HG02588 (cell line): ENCODE measurements around the gene CDK18.

Source experiments
- ATAC-seq: cut with Tn5 transposase; IDR thresholded peaks from one replicate; pipeline ENCODE4 v1.9.1; 2021; ENCODE audit warnings: mild to moderate bottlenecking, moderate library complexity; ENCODE audit not compliant: unreplicated experiment

CDK18 gene

DNA sequence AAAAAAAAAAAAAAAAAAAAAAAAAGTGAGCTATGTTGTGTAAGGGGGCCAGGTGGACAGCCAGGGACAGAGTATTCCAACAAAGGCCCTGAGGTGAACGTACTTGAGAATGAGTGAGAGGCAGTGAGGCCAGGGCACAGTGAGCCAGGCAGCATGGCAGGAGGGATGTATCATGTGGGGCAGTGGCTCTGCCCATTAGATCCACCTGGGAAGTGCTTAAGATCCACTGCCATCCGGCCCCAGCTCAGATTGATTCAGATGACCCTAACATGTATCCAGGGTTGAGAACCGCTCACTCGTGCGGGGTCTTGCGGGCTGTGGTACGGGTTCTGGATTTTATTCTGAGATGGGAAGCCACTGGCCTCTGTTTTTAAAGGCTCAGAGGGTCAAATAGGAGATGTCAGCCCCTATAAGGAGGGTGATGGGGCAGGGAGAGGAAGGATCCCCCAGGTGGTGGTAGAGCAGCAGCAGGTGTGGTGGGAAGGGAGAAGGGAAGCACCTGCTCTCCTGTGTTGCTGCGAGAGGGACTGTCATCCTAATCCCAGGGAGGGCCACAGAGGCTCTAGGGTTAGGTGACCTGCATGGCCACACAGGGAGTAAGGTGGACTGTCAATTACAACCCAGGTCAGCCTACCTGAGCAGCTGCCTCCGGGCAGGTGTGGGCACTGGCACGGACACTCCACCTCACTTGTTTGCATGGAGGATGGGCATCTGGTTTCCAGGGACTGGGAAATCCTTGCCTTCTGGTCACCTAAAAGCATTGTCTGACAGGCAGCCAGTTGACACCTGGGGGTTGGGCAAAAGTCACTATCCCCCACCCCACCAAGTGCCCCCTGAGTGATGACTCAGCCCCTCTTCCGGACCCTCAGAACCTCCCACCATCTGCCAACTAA, 31.6 kb downstream of the CDK18 start:
- ATAC-seq: no peak

DNA sequence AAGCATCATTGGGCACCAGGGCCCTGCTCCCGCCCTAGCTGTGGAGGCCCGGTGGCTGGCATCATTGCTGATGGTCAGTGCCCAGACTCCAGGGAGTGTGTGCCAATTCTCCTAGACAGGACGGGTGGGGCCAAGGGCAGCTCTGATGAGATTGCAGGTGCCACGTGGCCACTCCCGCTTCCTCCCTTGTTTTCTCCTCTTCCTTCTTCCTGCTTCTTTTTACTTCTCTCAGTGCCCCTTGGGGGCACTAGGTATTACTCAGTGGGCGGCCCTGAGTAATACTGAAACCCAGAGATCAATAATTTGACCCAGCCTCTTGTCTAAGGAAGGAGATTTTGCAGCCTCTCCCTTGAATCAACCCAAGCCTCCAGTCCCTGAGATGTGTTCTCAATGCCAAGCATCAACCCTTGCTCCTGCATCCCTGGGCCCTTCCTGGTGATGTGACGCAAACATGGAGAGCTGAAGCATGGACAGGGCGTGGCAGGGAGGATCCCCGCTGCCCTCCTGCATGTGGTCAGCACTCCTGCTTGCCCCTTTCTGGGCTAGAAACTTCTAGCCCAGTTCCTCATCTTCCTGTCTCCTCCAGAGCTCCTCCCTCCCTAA, 32.4 kb downstream of the CDK18 start:
- no peak for ATAC-seq

DNA sequence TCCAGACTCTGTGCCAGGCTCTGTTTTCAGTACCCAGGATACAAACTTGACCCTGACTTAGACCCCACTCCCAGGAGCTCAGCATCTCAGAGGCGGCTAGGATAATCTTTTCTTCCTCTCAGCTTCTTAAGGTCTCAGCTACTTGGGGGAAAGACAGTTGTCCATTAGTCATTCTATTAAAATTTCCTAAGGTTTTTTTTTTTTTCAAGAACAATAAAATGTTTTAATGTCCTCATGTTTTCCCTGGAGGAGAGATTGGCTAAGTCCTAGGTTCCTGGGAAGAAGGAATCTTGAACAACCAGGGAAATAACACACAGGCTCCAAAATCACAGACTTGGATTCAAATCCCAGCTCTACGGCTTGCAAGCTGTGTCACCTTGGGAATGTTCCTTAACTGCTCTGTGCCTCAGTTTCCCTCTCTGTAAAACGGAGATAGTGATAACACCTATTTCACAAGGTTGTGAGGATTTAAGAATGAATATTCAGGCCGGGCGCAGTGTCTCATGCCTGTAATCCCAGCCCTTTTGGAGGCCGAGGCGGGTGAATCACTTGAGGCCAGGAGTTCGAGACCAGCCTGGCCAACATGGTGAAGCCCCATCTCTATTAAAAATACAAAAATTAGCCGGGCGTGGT, 33.0 kb downstream of the CDK18 start:
- ATAC-seq: no peak

DNA sequence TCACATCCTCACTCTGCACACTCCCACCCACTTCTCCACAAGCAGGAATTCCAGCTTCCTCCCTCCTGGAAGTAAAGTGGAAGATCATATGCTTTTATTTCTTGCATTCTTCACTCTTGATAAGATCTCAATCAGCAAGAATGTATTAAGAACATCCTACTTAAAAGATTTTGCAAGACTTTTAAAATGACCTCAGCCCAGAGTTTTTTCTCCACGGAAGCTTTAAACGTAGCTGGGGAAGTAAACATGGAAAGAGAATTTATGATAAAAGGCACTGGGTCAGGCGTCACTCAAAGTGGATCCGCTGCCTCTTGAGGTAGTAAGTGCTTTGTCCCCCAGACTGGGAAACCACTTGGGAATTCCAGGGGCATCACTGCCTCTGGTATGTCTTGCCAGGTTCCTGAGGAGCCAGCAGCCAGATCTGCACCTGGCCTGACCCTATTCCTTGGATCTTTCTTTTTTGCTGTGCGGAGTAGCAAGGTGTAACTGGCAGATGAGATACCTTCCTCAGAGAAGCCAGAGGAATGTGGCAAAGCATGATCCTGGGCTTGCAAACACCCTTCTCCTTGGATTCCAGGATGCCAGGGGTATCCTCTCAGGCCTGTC, 33.9 kb downstream of the CDK18 start:
- no peak for ATAC-seq

DNA sequence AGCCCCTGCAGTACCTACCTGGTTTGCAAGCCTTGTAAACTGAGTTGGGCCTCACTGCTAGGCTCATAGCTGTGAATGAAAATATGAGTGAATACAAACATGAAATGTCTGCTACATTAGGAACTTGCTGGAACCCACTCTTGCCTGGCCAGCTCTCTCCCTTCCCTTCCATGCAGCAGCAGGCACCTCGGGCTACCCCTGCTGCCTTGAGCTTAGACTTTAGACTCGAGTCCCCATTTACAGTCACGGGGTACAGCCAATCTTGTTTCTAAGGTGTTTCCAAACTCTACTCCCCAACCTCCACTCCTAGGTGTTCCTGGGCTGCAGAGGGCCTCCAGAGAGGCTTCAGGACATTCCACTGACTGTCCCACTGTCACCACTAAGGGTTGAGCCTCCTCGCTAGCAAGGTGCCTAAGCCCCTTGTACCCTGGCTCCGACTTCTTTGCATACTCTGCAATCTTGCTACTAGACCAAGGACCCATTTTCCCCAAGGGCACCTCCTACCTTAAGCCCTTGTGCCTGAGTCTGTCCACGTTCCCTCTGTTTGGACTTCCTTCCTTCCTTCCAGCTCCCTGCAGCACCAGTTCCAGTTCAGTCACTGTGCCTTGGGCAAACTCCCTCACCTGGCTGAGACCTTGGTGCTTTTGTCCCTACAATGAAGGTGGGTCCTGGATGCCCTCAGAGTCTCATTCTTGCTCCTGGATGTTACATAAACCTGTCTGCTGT, 36.9 kb downstream of the CDK18 start:
- ATAC-seq: no peak

DNA sequence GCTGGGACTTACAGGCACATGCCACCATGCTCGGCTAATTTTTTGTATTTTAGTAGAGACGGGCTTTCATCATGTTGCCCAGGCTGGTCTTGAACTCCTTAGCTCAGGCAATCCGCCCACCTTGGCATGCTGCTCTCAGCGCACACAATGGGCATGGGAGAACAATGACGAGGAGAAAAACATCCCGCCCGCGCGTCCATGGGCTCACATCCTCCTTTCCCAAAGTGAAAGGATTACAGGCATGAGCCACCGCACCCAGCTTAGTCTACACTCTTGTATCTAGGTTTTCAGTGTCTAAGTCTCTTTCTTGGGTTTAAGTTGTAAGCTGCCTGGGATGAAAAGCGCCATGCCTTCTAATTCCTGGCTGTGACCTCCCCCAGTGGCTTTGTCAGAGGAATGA, 37.9 kb downstream of the CDK18 start:
- no peak for ATAC-seq

DNA sequence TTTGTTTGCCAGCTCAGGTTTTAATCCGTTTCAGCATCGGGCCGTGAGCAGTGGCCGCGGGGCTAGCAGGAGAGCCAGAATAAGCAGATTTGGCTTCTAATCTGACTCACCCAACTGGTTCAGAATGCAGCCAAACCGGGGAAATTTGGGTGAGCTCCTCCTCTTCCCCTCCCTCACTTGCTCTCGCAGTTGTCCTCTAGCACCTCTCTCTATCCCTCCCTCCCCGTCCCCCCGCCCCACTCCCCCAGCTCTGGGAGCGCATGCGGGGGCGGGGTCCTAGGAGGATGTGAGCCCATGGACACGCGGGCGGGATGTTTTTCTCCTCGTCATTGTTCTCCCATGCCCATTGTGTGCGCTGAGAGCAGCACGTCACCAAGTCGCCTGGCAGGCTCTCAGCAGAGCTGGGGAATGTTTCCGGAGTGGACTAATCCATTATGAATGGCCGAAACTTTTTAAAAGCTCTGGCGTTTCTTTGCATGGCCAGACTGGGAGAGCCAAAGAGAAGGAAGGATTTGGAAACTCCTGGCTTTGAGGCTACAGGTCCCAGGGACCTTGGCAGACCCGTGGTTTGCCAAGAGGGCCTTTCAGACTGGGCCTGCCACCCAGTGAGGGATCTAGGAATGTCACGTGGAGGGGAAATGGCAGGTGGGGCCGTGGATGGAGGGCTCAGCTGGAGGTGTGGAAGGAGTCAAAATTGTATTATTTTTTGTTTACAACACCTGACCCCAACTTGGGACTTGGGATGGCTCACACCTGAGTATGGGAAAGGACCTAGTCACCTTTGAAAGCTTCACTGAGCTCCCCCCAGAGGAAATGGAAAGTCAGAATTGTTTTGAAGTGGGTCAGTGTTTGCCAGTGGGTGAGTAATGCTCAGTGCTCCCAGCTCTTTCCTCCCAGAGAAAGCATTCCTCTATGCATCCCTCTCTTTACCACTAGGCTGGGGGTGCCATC, 39.2 kb downstream of the CDK18 start:
- no peak for ATAC-seq

DNA sequence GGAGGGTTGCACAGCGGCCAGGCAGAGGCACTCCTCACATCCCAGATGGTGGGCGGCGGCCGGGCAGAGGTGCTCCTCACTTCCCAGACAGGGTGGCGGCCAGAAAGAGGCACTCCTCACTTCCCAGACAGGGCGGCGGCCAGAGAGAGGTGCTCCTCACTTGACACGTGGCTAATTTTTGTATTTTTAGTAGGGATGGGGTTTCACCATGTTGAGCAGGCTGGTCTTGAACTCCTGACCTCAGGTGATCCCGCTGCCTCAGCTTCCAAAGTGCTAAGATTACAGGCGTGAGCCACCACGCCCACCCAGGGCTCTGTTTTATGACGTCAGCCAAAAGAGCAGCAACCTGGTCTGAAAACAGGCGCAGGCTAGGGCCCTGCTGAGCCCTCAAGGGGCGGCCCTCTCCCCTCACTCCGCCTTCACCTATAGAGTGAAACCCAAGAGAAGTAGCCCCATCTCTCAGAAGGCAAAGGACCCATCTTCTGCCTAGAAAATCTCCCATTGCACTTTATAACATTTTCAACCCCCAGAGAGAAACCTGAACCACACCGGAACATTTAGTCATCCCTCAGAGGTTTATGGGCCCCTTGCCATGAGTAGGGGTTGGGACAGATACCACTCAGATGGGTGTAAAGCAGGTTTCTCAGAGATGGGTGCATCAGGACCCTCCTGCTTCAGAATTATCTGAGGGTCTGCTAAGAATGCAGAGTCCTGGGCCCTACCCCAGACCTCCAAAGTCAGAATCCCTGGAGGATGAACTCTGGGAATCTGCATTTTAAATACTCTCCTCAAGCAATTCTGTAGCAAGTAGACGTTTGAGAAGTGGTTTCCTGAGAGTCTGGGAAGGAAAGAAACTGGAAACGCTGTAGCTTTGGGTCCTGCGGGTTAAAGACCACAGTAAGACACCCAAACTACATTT, 40.8 kb downstream of the CDK18 start:
- no peak for ATAC-seq

DNA sequence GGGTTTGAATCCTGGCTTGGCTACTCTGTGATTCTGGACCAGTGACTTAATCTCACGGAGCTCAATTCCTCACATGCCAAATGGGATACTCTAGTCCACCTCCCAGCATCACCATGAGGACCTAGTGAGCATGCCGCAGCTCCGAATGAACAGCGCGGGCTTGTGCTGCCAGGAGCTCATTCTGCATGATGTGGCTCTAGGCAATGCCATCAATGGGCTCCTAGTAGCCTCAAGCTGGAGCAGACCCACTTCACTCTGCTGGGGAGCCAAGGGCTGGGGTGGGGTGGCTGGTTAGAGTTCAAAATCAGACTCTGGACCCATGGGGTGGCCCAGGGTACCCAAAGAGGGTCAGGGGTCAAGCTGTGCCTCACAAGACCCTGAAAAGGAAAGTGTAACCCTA, 41.5 kb downstream of the CDK18 start:
- ATAC-seq: no peak

DNA sequence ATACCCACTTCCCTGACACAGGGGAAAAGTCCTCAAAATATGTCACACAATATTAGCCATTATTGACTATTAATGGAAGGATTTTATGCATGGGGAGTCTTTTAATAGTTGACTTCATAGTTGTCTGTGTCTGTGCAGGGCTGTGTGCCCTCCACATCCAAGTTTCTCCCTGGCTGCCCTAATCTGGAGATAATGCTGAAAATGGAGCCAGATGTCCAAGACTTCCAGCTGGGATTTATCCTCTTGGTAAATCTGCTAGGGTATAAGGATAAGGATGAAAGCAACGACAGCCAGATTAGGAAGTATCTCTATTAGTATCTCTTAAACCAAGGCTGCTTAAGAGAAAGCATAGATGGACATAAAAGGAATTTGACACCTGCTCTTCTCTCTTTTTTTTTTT, 42.1 kb downstream of the CDK18 start:
- ATAC-seq: no peak

DNA sequence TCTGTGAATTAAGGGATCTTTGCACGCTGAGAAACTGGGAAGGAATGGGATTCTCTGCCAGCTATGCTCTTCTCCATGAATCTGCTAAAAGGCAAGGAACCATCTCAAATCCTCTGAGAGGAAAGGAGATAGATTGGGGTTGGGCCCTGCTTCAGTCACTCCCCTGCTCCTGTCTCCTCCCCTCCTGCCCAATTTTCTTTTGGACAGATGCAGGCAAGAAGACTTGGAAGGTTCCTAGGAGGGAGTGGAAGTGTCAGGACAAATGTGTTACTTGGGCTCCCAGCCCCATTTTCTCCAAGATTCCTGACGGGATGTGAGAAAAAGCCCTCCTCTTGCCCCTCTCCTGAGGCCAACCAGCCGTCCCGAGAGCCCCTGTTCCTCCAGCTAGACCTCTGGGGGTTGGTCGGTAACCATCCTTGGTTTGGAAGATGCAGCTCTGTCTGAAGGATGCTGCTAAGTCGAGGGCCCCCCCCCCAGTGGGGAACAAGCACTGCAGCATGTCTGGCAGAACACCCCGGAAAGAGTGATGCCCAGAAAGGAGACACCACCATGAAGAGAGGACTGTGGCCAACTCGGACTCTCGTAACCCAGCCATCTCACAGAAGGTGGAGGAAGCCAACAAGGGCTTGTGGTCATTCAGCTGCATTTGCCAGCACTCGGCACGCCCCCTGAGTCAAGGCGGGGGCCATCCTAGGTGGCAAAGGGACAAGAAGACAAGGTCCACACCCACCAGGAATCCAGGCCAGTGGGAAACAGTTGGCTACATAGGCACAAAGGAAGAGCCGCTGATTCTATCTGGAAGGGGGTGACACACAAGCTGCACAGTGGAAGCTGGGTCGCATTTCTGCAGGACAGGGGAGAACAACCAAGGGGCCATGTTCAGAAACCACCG, 43.7 kb downstream of the CDK18 start:
- no peak for ATAC-seq

DNA sequence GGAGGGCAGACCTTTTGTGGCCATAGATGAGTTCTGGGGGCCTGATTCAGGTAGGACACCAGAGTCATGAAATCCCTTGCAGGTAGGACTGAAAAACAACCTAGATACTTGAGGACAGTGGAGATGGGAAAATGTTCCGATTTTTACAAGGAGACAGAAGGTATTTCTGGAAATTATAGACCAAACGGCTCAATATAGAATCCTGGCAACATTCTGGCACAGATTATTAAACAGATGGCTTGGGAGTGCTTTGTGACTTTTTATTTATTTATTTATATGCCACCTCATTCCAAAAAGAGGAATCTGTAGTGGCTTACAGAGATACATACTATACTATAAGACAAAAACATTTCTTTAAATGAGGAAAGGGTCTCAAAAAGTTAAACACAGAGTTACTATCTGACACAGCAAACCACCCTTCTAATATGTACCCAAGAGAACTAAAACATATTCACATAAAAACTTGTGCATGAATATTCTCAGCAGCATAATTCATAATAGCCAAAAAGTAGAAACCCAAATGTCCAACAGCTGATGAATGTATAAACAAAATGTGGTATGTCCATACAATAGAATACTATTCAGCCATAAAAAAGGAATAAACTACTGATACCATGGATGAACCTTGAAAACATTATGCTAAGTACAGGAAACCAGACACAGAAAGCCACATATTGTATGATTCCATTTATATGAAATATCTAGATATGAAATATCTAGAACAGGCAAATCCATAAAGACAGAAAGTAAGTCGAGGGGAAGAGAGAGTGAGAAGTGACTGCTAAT, 49.8 kb downstream of the CDK18 start:
- ATAC-seq: no peak

DNA sequence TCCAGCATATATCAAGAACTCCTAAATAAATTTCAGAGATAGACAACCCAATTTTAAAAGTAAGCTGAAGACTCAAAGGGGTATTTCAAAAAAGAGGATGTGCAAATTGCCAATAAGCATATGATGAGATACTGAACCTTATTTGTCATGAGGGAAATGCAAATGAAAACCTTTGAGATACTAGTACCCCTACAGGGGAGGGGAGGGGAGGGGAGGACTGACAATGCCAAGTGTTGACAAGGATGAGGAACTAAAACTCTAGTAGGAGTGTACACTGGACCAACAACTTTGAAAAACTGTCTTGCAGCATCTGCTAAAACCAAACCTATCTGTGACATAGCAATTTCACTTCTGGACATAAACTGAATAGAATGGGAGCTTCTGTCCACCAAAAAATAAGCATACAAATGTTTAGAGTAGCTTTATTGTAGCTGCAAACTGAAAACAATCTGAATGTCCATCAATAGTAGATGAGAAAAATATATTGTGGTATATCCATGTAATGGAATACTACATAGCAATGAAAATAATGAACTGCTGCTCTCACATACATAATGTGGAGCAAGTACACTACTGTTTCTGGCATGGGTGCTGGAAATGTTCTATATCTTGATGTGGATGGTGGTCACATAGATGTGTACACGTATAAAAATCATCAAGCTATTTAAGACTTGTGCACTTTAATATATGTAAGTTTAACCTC, 57.2 kb downstream of the CDK18 start:
- no peak for ATAC-seq

DNA sequence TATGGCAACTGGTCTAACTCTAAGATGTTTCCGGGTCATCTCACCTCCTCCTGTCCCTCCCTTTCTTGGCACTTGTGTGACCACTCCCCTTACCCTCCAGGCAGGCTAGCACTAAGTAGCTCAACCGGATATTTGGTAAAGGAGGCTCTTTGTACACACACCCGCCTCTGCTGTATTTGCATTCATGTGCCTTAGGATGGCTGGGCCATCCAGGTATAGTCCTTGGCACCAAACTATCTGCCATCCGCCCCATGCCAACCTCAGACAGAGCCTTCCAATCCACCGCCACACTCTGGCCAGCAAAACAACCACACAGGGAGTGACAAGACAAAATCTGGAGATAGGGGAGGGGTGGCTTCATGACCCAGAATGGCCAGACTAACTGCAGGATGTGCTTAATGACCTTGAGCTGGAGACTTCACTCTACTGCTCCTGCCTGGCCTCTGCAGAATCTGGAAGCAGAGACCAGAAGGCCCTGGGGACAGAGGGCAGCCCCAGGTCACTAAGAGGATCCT, 59.5 kb downstream of the CDK18 start:
- ATAC-seq: no peak

DNA sequence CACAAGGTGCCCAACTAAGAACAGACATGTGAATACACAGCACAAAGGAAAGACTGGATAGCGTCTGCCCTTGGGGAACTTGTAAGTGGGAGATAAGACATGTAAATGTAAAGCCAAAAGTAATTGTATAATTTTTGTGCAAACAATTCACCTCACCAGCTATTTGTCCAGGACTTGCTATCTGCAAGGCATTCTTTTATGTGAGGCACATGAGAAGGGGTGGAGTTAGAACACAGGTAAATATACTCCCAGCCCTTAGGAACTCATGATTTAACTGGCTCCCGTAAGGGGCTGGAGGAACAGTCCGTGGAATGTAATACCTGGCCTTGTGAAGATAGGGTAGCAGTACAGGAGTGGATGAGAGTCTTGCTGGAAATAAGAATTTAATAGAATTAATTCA, 61.3 kb downstream of the CDK18 start:
- ATAC-seq: no peak

DNA sequence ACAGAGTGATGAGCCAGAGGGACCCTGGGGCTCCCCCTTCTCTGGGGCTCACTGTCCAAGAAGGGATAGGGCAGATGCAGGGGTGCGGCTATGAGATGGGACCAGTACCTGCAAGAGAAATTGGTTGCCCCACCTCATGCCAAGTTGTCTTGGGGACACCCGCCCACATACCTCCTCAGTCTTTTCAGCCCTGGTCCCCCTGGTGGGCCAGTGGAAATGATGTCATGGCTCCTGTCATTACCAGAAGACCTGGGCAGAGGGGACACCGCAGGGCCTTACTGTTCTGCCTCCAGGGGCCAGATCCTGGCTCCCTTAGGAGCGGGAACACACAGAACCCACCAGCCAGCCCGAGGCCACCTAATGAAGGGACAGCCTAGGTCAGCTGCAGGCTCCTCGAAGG, 63.2 kb downstream of the CDK18 start:
- ATAC-seq: no peak
